ENCODE data around the gene PCSK9. TPM values are rescaled to one million over a fixed set of nuclear protein-coding genes. Genes with fewer than 3 reads are reported as not detected.
"Not testable (repeated sequence)": the region's sequence is repeated elsewhere in the genome, so short reads cannot be mapped to it uniquely, and the experiment has no call there.

PCSK9 gene
- total RNA-seq, 1 donor from 2014 or later, result 3.1 TPM

DNA sequence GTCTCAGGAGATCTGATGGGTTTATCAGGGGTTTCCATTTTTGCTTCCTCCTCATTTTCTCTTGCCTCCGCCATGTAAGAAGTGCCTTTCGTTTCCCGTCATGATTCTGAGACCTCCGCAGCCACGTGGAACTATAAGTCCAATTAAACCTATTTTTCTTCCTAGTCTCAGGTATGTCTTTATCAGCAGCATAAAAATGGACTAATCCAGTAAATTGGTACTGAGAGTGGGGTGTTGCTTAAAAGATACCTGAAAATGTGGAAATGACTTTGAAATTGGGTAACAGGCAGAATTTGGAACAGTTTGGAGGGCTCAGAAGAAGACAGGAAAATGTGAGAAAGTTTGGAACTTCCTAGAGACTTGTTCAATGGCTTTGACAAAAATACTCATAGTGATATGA is 8.2 kb upstream of the PCSK9 start:
- peaks cover 12 to 17% (median 12%) of the 10 kb centered on the region in 3 donors for H3K27me3 ChIP-seq (ENCODE audit: control insufficient read depth in 3 of 3, insufficient read depth in 3 of 3, low read length in 3 of 3)
- not testable (repeated sequence) for H3K36me3 ChIP-seq (ENCODE audit: control insufficient read depth in 3 of 3, insufficient read depth in 3 of 3, low read length in 3 of 3); H3K4me1 ChIP-seq (ENCODE audit: control insufficient read depth in 3 of 3, insufficient read depth in 3 of 3, low read length in 3 of 3); H3K27ac ChIP-seq (ENCODE audit: low read depth, low read length); H3K4me3 ChIP-seq (ENCODE audit: low read length in 3 of 3); H3K9me3 ChIP-seq (ENCODE audit: control insufficient read depth in 3 of 3, low read length in 3 of 3); H3K9ac ChIP-seq (ENCODE audit: low read depth in 1 of 3, low read length in 3 of 3)

DNA sequence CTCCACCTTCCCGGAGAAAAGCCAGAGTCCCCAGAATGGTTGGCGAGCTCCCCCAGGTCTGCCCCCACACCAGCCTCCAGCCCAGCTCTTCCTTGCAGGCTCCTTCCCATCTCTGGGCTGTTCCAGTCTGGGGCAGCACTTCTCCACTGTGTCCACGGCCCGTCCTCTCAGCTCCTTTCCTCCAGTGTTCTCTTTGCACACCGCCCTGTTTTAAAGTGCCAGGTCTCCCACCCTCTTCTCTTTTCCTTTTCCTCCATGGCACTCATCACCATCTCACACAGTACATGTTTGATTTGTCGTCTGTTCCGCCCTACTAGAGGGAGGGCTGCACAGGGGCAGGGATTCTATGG is 6.1 kb upstream of the PCSK9 start:
- Histone ChIP-seq H3K9ac (ENCODE audit: low read depth in 1 of 3, low read length in 3 of 3) (no peak overlapping the region), H3K4me3 (ENCODE audit: low read length in 3 of 3) (no peak overlapping the region), H3K27ac (ENCODE audit: low read depth, low read length) (no peak overlapping the region), H3K4me1 (ENCODE audit: control insufficient read depth in 3 of 3, insufficient read depth in 3 of 3, low read length in 3 of 3) (no peaks in the 10 kb centered on the region), H3K27me3 (ENCODE audit: control insufficient read depth in 3 of 3, insufficient read depth in 3 of 3, low read length in 3 of 3) (peaks cover 26 to 36% (median 32%) of the 10 kb centered on the region in 3 donors), H3K36me3 (ENCODE audit: control insufficient read depth in 3 of 3, insufficient read depth in 3 of 3, low read length in 3 of 3) (no peaks in the 10 kb centered on the region), H3K9me3 (ENCODE audit: control insufficient read depth in 3 of 3, low read length in 3 of 3) (no peaks in the 10 kb centered on the region)

DNA sequence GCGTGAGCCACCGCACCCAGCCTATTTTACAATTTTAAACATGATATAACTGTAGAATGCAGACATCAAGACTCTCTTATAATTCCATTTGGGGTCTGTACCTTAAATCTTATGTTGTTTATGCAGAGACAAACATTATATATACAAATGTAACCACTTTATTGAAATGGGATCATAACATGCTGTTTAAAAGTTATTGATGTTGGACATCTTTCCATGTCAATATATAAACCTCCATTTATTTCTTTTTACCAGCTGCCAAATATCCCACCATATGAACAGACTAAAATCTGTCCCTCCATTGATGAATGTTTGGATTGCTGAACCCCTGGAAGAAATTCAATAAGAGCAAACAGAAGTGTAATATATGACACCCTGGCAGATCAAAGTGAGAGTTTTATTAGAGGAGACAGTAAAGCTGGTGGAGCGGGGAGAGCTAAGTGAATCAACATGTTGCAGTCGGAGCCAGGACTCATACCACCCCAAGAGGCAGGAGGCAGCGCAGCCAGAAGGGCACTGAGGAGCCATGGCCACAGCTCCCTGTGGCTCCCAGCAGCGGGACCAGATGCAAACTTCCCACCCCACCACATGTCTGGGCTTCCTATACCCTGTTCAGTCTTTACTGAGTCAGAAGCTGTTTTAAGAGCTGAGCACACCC is 4.7 kb upstream of the PCSK9 start:
- Histone ChIP-seq H3K36me3 (ENCODE audit: control insufficient read depth in 3 of 3, insufficient read depth in 3 of 3, low read length in 3 of 3) (no peaks in the 10 kb centered on the region), H3K9ac (ENCODE audit: low read depth in 1 of 3, low read length in 3 of 3) (no peak overlapping the region), H3K4me3 (ENCODE audit: low read length in 3 of 3) (no peak overlapping the region), H3K27ac (ENCODE audit: low read depth, low read length) (no peak overlapping the region), H3K4me1 (ENCODE audit: control insufficient read depth in 3 of 3, insufficient read depth in 3 of 3, low read length in 3 of 3) (peaks cover 5 to 7% (median 6%) of the 10 kb centered on the region in 3 donors), H3K27me3 (ENCODE audit: control insufficient read depth in 3 of 3, insufficient read depth in 3 of 3, low read length in 3 of 3) (peaks cover 40 to 50% (median 46%) of the 10 kb centered on the region in 3 donors), H3K9me3 (ENCODE audit: control insufficient read depth in 3 of 3, low read length in 3 of 3) (no peaks in the 10 kb centered on the region)

DNA sequence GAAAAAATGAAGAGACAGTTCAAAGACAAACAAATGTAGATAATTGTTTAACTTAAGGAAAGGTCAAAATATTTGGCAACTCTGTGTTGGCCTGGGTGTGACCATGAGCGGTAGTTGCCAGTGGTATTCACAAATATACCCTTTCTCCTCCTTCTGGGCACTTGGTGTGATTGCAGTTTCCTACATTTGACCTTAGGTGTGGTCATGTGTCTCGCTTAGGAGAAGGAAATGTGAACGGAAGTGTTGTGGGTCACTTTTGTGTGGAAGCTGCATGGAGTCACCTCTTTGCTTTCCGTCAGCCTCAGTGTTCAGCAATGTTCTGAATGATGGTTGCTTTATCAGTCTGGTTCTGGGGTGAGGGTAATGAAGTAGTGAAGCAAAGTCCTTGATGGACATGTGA is 3.4 kb upstream of the PCSK9 start:
- Histone ChIP-seq H3K9me3 (ENCODE audit: control insufficient read depth in 3 of 3, low read length in 3 of 3) (no peaks in the 10 kb centered on the region), H3K4me1 (ENCODE audit: control insufficient read depth in 3 of 3, insufficient read depth in 3 of 3, low read length in 3 of 3) (peaks cover 7 to 14% (median 9%) of the 10 kb centered on the region in 3 donors), H3K27ac (ENCODE audit: low read depth, low read length) (no peak overlapping the region), H3K36me3 (ENCODE audit: control insufficient read depth in 3 of 3, insufficient read depth in 3 of 3, low read length in 3 of 3) (no peaks in the 10 kb centered on the region), H3K27me3 (ENCODE audit: control insufficient read depth in 3 of 3, insufficient read depth in 3 of 3, low read length in 3 of 3) (peaks cover 53 to 63% (median 59%) of the 10 kb centered on the region in 3 donors), H3K9ac (ENCODE audit: low read depth in 1 of 3, low read length in 3 of 3) (no peak overlapping the region), H3K4me3 (ENCODE audit: low read length in 3 of 3) (no peak overlapping the region)

DNA sequence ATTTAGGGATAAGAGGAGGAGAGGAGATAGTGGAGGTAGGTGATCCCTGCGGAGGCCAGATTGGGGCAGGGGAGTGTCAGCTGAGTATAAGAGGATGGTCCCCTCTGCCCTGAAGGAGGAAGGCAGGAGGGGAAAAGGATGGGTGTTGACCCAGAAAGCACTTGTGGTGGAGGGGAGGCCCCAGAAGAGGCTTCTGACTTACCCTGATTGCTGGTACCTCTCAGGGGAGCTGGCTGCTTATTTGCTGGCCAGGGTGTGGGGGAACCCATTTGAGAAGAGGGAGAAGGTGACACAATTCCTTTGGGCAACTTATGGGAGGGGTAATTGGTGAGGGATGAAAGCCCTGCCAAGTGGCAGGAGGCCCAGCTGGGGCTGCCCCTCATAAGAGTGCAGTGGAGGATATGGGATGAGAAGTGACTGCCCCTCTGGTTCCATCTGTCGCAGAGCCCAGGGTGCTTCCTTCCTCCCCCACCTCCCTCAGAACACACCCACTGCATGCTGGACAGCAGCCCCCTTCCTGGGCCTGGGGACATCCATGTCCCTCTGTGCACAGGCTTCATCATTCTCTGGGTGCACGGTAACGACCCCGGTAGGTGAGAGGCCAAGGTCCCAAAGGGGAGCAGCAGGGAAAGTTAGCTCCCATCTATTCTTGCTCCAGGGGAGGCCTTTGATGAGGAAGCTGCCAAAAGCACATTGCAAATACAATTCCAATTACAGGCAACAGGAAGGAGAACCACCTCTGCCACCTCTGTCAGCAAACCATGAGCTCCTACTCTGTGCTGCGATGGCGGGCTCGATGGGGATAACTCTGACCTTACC is 1.4 kb upstream of the PCSK9 start:
- Histone ChIP-seq H3K4me3 (ENCODE audit: low read length in 3 of 3) (no peak overlapping the region), H3K9ac (ENCODE audit: low read depth in 1 of 3, low read length in 3 of 3) (no peak overlapping the region), H3K36me3 (ENCODE audit: control insufficient read depth in 3 of 3, insufficient read depth in 3 of 3, low read length in 3 of 3) (no peaks in the 10 kb centered on the region), H3K27ac (ENCODE audit: low read depth, low read length) (no peak overlapping the region), H3K27me3 (ENCODE audit: control insufficient read depth in 3 of 3, insufficient read depth in 3 of 3, low read length in 3 of 3) (peaks cover 57 to 67% (median 63%) of the 10 kb centered on the region in 3 donors), H3K9me3 (ENCODE audit: control insufficient read depth in 3 of 3, low read length in 3 of 3) (no peaks in the 10 kb centered on the region), H3K4me1 (ENCODE audit: control insufficient read depth in 3 of 3, insufficient read depth in 3 of 3, low read length in 3 of 3) (peaks cover 7 to 14% (median 9%) of the 10 kb centered on the region in 3 donors)

DNA sequence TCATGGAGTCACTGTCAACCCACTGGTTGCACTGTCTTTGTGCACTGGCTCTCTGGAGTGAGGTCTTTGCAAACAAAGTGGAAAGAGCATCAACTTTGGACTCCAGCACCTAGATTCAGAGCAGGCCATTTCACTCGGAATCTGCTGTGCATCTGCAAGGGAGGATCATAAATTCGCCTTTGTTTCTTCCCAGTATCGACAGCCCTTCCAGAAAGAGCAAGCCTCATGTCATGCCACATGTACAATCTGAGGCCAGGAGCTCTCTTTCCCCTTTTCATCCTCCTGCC is 853 bp upstream of the PCSK9 start:
- peaks cover 55 to 63% (median 61%) of the 10 kb centered on the region in 3 donors for H3K27me3 ChIP-seq (ENCODE audit: control insufficient read depth in 3 of 3, insufficient read depth in 3 of 3, low read length in 3 of 3)
- H3K4me1 ChIP-seq (ENCODE audit: control insufficient read depth in 3 of 3, insufficient read depth in 3 of 3, low read length in 3 of 3), result peaks cover 7 to 14% (median 9%) of the 10 kb centered on the region in 3 donors
- H3K9me3 ChIP-seq (ENCODE audit: control insufficient read depth in 3 of 3, low read length in 3 of 3), result no peaks in the 10 kb centered on the region
- H3K4me3 ChIP-seq (ENCODE audit: low read length in 3 of 3), result no peak overlapping the region
- H3K36me3 ChIP-seq (ENCODE audit: control insufficient read depth in 3 of 3, insufficient read depth in 3 of 3, low read length in 3 of 3), result no peaks in the 10 kb centered on the region
- no peak overlapping the region for H3K27ac ChIP-seq (ENCODE audit: low read depth, low read length)
- H3K9ac ChIP-seq (ENCODE audit: low read depth in 1 of 3, low read length in 3 of 3), result no peak overlapping the region

DNA sequence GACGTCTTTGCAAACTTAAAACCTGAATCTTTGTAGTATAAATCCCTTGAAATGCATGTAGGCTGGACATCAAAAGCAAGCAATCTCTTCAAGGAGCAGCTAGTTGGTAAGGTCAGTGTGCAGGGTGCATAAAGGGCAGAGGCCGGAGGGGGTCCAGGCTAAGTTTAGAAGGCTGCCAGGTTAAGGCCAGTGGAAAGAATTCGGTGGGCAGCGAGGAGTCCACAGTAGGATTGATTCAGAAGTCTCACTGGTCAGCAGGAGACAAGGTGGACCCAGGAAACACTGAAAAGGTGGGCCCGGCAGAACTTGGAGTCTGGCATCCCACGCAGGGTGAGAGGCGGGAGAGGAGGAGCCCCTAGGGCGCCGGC is 390 bp upstream of the PCSK9 start:
- H3K4me3 ChIP-seq (ENCODE audit: low read length in 3 of 3), result no peak overlapping the region
- peaks cover 50 to 63% (median 57%) of the 10 kb centered on the region in 3 donors for H3K27me3 ChIP-seq (ENCODE audit: control insufficient read depth in 3 of 3, insufficient read depth in 3 of 3, low read length in 3 of 3)
- H3K9ac ChIP-seq (ENCODE audit: low read depth in 1 of 3, low read length in 3 of 3), result peak overlapping the region in 1 of 3 donors; percentile 45

DNA sequence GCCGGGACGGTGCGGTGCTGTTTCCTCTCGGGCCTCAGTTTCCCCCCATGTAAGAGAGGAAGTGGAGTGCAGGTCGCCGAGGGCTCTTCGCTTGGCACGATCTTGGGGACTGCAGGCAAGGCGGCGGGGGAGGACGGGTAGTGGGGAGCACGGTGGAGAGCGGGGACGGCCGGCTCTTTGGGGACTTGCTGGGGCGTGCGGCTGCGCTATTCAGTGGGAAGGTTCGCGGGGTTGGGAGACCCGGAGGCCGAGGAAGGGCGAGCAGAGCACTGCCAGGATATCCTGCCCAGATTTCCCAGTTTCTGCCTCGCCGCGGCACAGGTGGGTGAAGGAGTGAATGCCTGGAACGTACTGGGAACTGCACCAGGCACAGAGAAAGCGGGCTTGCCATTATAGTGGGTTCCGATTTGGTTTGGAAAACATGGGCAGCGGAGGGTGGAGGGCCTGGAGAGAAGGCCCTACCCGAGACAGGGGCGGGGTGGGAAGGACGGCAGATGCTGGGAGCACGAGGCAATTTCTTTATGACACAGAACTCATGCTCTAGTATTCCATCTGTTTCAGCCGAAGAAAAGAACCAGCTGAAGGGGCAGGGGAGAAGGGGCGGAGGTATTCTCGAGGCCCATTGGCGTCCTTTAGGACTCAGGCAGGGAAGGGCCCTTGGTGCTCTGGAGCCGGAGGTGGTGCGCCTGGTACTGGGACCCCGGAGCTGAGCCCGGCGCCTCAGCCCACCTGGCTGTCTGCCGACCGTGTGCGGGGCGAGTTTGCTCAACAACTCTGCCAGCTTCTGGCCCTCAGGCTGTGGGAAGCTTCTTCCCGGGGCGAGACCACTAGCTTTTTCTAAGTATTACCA is 960 bp downstream of the PCSK9 start:
- Histone ChIP-seq H3K27ac (ENCODE audit: low read depth, low read length) (no peak overlapping the region), H3K9ac (ENCODE audit: low read depth in 1 of 3, low read length in 3 of 3) (peak overlapping the region in 1 of 3 donors; percentile 45), H3K36me3 (ENCODE audit: control insufficient read depth in 3 of 3, insufficient read depth in 3 of 3, low read length in 3 of 3) (no peaks in the 10 kb centered on the region), H3K9me3 (ENCODE audit: control insufficient read depth in 3 of 3, low read length in 3 of 3) (no peaks in the 10 kb centered on the region), H3K27me3 (ENCODE audit: control insufficient read depth in 3 of 3, insufficient read depth in 3 of 3, low read length in 3 of 3) (peaks cover 50 to 56% (median 53%) of the 10 kb centered on the region in 3 donors), H3K4me1 (ENCODE audit: control insufficient read depth in 3 of 3, insufficient read depth in 3 of 3, low read length in 3 of 3) (peaks cover 7 to 14% (median 9%) of the 10 kb centered on the region in 3 donors), H3K4me3 (ENCODE audit: low read length in 3 of 3) (peak overlapping the region; percentile 3 to 52 (median 51))

More for the DNA sequence above, 390 bp upstream of the PCSK9 start:
- Histone ChIP-seq H3K4me1 (ENCODE audit: control insufficient read depth in 3 of 3, insufficient read depth in 3 of 3, low read length in 3 of 3) (peaks cover 7 to 14% (median 9%) of the 10 kb centered on the region in 3 donors), H3K27ac (ENCODE audit: low read depth, low read length) (no peak overlapping the region), H3K9me3 (ENCODE audit: control insufficient read depth in 3 of 3, low read length in 3 of 3) (no peaks in the 10 kb centered on the region), H3K36me3 (ENCODE audit: control insufficient read depth in 3 of 3, insufficient read depth in 3 of 3, low read length in 3 of 3) (no peaks in the 10 kb centered on the region)

DNA sequence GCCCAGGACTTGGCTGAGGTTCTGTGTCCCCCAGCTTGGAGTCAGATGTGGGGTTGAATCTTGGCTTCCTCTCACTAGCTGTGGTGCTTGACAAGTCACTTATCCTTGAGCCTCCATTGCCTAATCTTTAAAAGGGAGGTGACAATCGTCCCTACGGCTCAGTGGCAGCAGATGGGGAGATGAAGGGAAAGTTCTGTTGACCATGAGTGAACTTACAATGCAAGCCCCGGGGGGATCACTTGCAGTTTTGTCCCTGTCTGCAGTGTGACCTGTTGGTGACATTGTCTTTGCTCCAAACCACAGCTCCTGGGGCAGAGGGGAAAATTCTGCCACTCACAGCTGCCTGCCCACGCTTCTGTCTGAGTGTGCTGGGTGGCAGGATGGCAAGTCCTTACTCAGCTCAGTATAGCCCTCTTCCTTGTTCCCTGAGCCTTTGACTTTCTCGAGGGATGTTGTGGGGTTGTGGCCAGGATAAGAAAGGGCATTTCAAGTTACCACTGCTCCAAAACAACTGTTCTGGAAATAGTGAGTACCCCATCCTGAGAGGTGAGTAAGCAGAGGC is 1.7 kb downstream of the PCSK9 start:
- Histone ChIP-seq H3K4me1 (ENCODE audit: control insufficient read depth in 3 of 3, insufficient read depth in 3 of 3, low read length in 3 of 3) (peaks cover 7 to 14% (median 9%) of the 10 kb centered on the region in 3 donors), H3K4me3 (ENCODE audit: low read length in 3 of 3) (no peak overlapping the region), H3K27me3 (ENCODE audit: control insufficient read depth in 3 of 3, insufficient read depth in 3 of 3, low read length in 3 of 3) (peaks cover 47 to 57% (median 51%) of the 10 kb centered on the region in 3 donors), H3K9ac (ENCODE audit: low read depth in 1 of 3, low read length in 3 of 3) (no peak overlapping the region), H3K9me3 (ENCODE audit: control insufficient read depth in 3 of 3, low read length in 3 of 3) (no peaks in the 10 kb centered on the region), H3K36me3 (ENCODE audit: control insufficient read depth in 3 of 3, insufficient read depth in 3 of 3, low read length in 3 of 3) (no peaks in the 10 kb centered on the region), H3K27ac (ENCODE audit: low read depth, low read length) (no peak overlapping the region)

All from skeletal muscle tissue (tissue), 4 donors.